ENCODE measurements around the gene CLEC18A.
"Not testable (repeated sequence)": the region's sequence is repeated elsewhere in the genome, so short reads cannot be mapped to it uniquely, and the experiment has no call there.

GRCh38 chr16:69951672-69952031, 518 bp downstream of the CLEC18A start:
- not testable (repeated sequence) for TF ChIP-seq CTCF, POLR2A (IDR thresholded peaks at IDR 0.05)
